Right kidney (tissue), 1 donor: ENCODE measurements around the gene CD58.
"Not testable (repeated sequence)": the region's sequence is repeated elsewhere in the genome, so short reads cannot be mapped to it uniquely, and the experiment has no call there.

Source experiments
- DNase-seq: peaks from one replicate; pipeline ENCODE4 v3.0.0-alpha.2; 2016

Gene CD58

GRCh38 chr1:116595065-116595840, 24.4 kb upstream of the CD58 start:
- not testable (repeated sequence) for DNase-seq

- not testable (repeated sequence) for DNase-seq
Observed at GRCh38 chr1:116593977-116594376, 23.2 kb upstream of the CD58 start.

GRCh38 chr1:116593401-116593800, 22.6 kb upstream of the CD58 start:
- not testable (repeated sequence) for DNase-seq

DNA sequence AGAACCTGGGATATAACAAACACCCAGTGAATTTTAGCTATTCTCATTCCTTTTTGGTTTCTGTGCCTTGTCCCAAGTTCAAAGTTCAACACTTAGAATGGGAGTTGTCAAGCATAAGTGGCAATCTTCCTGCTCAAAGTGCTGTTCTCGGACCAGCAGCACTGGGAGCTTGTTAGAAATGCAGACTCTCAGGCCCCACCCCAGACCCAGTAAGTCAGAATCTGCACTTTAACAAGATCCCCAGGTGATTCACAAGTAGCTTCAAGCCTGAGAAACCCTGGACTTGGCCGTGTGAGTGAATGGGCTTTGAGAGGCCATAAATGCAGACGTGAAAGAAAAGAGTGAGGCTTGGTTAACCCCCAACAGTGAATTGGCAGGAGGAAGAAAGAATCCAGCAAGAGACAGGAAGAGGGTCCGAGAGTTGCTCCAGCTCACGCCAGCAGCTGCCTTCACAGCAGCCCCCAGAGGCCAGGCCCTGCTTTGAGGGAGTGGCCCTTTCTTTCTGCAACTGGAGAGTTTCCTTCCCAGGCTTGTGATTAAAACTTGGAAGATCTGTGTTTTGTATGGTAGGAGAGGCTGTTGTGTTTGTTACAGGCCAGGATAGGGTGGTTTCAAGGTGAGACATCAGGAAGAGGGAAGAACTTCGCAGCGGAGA, 21.3 kb upstream of the CD58 start:
- DNase-seq = not testable (repeated sequence)

GRCh38 chr1:116591006-116591950, 20.5 kb upstream of the CD58 start:
- DNase-seq = not testable (repeated sequence)

DNA sequence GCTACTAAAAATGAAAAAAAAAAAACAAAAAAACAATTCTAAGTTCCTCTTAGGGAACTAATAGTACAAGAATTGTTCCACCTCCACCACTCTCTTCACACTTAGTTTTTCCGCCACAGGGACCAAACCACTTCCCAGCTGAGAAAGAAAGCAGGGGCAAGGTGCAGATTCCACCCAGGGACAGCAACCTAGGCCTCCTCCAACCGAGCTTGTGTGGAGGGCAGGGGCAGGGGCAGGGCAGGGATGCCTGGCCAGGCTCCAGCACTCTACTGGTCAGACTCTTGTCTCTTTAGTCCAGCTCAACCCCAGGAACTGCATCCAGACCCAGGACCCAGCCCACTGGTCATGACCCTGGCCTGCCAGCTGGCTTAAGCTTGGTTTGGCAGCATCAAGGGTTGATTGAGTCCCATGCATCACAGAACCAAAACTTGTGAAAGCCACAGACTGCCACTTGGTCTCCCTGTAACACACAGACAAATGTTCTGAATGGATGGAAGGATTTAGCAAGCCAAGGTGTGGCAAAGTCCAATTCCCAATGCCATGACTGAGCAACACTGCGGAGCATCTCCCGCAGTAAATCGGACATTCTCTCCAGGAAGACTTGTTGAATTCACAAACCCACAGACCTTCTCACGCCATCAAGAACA, 19.7 kb upstream of the CD58 start:
- not testable (repeated sequence) for DNase-seq

GRCh38 chr1:116589101-116589735, 18.4 kb upstream of the CD58 start:
- DNase-seq = not testable (repeated sequence)

GRCh38 chr1:116587501-116588227, 16.8 kb upstream of the CD58 start:
- DNase-seq = no peak

GRCh38 chr1:116586741-116587143, 15.9 kb upstream of the CD58 start:
- no peak for DNase-seq

DNA sequence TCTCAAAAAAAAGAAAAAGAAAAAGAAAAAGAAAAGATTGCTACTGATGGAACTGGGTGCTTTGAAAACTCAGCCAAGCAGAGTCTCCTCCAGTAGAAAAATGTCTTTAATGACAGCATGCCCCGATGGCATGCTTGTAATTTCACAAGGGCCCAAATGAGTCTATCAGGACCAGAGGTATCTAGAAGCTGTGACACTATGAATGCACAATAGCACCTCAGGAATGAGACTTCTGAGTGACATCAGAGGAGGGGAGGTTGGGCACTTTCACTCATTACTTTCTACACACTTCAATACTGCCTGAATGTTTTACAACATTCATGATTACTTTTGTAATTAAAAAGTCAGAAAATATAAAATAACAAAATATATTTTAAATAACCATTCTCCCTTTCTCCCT, 15.1 kb upstream of the CD58 start:
- no peak for DNase-seq

GRCh38 chr1:116581323-116581885, 10.6 kb upstream of the CD58 start:
- DNase-seq = no peak

DNA sequence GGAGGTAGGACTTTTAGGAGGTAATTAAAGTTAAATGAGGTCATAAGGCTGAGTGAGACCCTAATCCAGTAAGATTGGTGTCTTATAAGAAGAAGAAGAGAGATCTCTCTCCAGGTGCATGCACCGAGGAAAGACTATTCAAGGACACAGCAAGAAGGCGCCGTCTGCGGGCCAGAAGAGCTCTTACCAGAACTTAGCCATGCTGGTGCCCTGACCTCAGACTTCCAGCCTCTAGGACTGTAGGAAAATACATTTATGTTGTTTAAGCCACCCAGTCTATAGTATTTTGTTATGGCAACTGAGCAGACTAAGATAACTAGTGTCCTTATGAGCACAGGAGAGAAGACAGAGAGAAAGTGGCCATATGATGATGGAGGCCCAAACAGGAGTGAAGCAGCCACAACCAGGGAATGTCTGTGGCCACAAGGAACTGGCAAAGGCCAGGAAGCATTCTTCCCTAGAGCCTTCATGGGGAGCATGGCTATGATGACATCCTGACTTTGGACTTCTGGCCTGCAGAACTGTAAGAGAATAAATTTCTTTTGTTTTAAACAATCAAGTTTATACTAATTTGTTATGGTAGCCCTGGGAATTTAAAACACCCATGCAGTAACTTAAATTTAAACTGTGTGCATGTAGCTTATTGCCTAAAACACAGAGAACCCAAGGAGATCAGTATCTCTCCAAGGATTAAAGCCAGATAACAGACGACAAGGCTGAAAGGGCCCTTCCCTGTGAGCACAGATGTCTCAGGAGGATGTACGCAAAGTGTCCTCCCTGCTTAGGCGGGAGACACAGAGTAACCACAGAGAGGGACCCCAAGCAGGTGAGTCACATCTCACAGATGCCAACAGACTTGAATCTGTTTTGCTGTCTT, 9.9 kb upstream of the CD58 start:
- no peak for DNase-seq

DNA sequence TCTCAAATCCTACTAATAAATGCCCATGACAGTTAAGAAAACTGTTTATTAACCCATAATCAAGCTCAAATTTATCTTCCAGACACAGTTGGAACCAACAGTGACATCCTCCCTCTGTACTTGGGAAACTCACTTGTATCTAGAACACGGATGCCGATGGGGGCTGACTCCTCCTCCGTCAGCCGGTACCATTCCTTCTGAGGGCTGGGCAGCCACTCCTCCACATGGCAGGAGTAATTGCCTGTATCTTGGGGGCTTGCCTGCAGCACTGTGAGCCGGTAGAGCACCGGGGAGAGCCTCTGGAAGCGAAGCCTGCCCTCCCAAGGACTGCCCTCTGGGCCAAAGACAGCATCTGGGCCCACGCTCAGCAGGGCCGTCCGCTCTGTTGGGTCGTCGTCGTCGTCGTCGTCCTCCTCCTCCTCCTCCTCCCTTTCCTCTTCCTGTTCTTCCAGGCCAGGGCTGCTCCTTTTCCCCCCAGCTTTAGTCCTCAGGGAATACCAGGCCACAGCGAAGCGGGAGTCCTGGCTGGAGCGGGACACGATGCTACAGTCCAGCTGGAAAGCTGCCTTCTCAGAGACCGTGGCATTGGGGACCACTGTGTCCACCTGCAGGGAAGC, 8.5 kb upstream of the CD58 start:
- no peak for DNase-seq

- no peak for DNase-seq
Observed at GRCh38 chr1:116578581-116578980, 7.8 kb upstream of the CD58 start.

GRCh38 chr1:116577759-116578314, 7.0 kb upstream of the CD58 start:
- no peak for DNase-seq

DNA sequence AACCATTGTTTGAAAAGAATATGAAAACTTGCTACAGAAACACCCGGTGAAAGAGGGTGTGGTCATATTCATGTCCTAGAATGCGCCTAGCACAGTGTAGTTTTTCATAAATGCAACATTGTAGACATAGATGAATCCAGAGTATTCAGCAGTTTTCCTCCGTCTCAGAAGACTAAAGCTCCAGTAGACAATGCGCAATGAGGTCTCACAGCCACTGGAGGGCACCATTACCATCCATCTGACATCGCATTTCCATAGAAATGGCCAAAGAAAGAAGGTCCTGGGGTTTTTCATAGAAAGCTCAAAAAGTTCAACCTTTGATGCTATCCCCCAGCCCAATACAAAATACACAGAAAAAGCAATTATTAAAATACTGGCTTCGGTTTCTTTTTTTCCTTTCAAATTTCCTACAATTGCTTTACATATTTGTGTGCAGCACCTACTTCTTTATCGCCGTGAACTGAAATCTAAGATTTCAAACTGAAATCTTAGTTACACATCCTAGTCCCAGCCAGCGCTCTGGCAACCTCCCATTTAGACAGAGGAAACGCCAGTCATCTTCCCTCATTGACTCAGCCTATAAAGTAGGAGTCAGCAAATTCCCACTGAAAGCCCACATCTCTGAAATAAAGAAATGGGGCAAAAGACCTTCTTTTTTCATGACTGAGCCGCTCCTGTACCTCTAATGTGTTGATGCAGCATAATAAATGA, 3.9 kb upstream of the CD58 start:
- peak; percentile 43 for DNase-seq

DNA sequence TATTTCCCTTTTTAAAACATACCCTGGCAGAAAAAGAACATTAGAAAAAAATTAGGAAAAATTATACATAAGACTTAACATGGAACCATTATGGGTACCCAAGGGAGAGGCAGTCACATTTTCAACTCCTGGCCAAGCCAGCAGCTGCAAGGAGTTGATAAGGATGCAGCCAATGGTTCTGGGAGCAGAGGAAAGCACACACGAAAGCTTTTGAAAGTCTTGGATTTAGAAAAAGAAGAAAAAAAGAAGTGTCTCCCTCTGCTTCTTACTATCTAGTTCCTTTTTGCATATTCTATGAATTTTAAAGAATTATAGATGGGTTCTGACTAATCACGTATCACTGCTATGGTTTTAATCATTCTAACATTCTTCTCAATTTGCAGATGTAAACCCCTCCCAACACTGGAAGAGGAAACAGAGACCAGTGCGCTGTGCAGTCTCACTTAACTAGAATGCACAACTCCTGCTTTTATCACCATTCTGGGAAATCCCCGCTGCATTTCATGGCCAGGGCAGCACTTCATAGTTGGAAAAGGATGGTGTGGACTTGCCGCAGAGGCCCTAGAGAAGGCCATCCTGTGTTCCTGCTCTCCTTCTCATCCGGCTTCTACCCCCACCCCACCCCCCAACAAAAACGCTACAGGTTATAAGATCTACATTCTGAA, 2.7 kb upstream of the CD58 start:
- DNase-seq = no peak
